Suprapubic skin (tissue), 4 donors: ENCODE data around the gene TSPOAP1. TPM values are rescaled to one million over a fixed set of nuclear protein-coding genes. Genes with fewer than 3 reads are reported as not detected.

ENCODE experiments used
- DNase-seq, 2 donors: peaks; one replicate each; pipeline ENCODE4 v3.0.0-alpha.2; 2019; ENCODE audit warnings: low spot score in 2 of 2
- H3K27ac ChIP-seq: fragments of 200-600 bp; sonication (generic); one replicate; pipeline ENCODE4 v1.5.1; 2019
- H3K27me3 ChIP-seq: fragments of 200-600 bp; sonication (generic); one replicate; pipeline ENCODE4 v1.5.1; 2019
- H3K36me3 ChIP-seq: fragments of 200-600 bp; sonication (generic); one replicate; pipeline ENCODE4 v1.5.1; 2019
- H3K4me1 ChIP-seq: fragments of 200-600 bp; sonication (generic); one replicate; pipeline ENCODE4 v1.5.1; 2019
- H3K4me3 ChIP-seq: fragments of 200-600 bp; sonication (generic); one replicate; pipeline ENCODE4 v1.5.1; 2019; ENCODE audit warnings: mild to moderate bottlenecking
- H3K9me3 ChIP-seq: fragments of 200-600 bp; sonication (generic); one replicate; pipeline ENCODE4 v1.5.1; 2019
- CTCF ChIP-seq, 2 donors: fragments of 200-600 bp in 1 of 2; fragments of 450-650 bp in 1 of 2; sonication (generic) in 1 of 2; IDR thresholded peaks; one replicate each; pipeline ENCODE4 v1.5.1; 2016 to 2019; ENCODE audit warnings: antibody characterized with exemption in 2 of 2, mild to moderate bottlenecking in 1 of 2, moderate library complexity in 1 of 2
- EP300 ChIP-seq: sonication (generic); formaldehyde crosslinking; IDR thresholded peaks from one replicate; pipeline ENCODE4 v1.6.1; 2017; ENCODE audit warnings: antibody characterized with exemption
- POLR2A ChIP-seq, 2 donors: fragments of 450-650 bp; IDR thresholded peaks; one replicate each; pipeline ENCODE4 v1.6.1; 2017; ENCODE audit warnings: antibody characterized with exemption in 2 of 2, mild to moderate bottlenecking in 2 of 2, moderate library complexity in 2 of 2
- POLR2AphosphoS5 ChIP-seq, 3 donors: sonication (generic); formaldehyde crosslinking; IDR thresholded peaks; one replicate each; pipeline ENCODE4 v1.6.1; 2017; ENCODE audit warnings: antibody characterized with exemption in 3 of 3
- WGBS: methylation state at CpG from one replicate; pipeline ENCODE4 v1.1.5; 2018; 5-methylcytosine and 5-hydroxymethylcytosine counted together
- total RNA-seq, 4 donors: library from RNA; depleted of rRNA; stranded (reverse); fragments of >200 nt; gene quantifications; one replicate each; pipeline ENCODE4 v1.1.0, GENCODE V29; 2016

Gene TSPOAP1
- total RNA-seq, 4 donors from 2014 or later: 6.8 to 26.9 (median 12.4) TPM

DNA sequence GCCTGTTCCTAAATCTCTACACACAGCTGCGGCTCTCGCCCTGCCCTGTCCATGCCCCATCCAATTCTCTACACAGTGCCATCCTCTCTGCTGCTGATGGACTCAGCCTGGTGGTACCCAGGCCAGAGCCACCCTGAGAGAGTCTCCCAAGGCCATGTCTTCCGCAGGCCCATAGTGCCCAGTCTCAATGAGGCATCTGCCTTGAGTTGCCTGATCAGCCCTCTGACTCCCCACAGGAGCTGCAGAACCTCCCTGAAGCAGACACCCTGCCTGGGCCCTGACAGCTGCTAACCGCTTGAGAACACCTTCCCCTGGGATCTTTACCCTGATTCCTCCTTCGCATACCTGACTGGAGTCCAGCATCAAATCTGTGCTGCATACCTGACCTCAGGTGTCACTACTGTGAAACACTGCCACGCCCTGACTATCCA lies 13.3 kb downstream of the TSPOAP1 start:
- no peaks in the 10 kb centered on the region for H3K36me3 ChIP-seq
- no peaks in the 10 kb centered on the region for H3K9me3 ChIP-seq
- WGBS: 94% methylated on average over 6 of the region's 6 CpGs
- H3K4me3 ChIP-seq: no peak overlapping the region
- H3K27me3 ChIP-seq: no peaks in the 10 kb centered on the region
- peak in 1 of 2 donors; percentile 48 for DNase-seq
- H3K4me1 ChIP-seq: peaks cover 2% of the 10 kb centered on the region
- H3K27ac ChIP-seq: no peak overlapping the region
- TF ChIP-seq EP300 (no peak), CTCF (IDR thresholded peaks at IDR 0.05) (no peak), POLR2AphosphoS5 (IDR thresholded peaks at IDR 0.05) (no peak), POLR2A (IDR thresholded peaks at IDR 0.05) (no peak)

- H3K4me1 ChIP-seq: peaks cover 2% of the 10 kb centered on the region
- 88% methylated on average over 6 of the region's 6 CpGs for WGBS
- no peaks in the 10 kb centered on the region for H3K27me3 ChIP-seq
- no peak overlapping the region for H3K27ac ChIP-seq
- H3K4me3 ChIP-seq: no peak overlapping the region
- TF ChIP-seq POLR2AphosphoS5 (IDR thresholded peaks at IDR 0.05): no peak
- no peak for TF ChIP-seq POLR2A (IDR thresholded peaks at IDR 0.05)
- TF ChIP-seq EP300: no peak
- no peak for TF ChIP-seq CTCF (IDR thresholded peaks at IDR 0.05)
- no peaks in the 10 kb centered on the region for H3K9me3 ChIP-seq
- H3K36me3 ChIP-seq: no peaks in the 10 kb centered on the region
- peak in 1 of 2 donors; percentile 35 for DNase-seq
Observed at GRCh38 chr17:58314706-58315015, 13.9 kb downstream of the TSPOAP1 start.

GRCh38 chr17:58313815-58314705 lies 14.5 kb downstream of the TSPOAP1 start:
- WGBS: 60% methylated on average over 7 of the region's 7 CpGs
- peak in 1 of 2 donors; percentile 43 for DNase-seq

DNA sequence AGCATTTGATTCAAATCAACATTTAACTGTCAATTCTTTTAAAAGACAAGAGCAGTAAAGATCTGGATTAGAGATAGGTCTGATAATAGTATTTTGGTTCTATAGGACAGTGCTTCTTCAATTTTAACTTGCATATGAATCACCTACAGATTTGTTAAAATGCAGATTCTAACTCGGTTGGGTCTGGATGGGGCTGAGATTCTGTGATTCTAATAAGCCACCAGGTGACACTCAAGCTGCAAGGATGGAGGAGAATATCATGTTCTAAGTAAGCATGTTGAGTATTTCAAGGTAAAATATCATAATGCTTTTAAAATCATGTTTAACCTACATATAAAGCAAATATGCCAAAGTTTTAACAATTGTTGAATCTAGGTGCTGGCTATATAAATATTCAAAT lies 15.8 kb downstream of the TSPOAP1 start:
- H3K4me1 ChIP-seq: peaks cover 2% of the 10 kb centered on the region
- no peaks in the 10 kb centered on the region for H3K9me3 ChIP-seq
- H3K27ac ChIP-seq: no peak overlapping the region
- WGBS: 59% methylated on average over 1 of the region's 1 CpG
- no peak for DNase-seq
- no peaks in the 10 kb centered on the region for H3K27me3 ChIP-seq
- no peak for TF ChIP-seq POLR2A (IDR thresholded peaks at IDR 0.05)
- TF ChIP-seq POLR2AphosphoS5 (IDR thresholded peaks at IDR 0.05): no peak
- TF ChIP-seq EP300: no peak
- no peak for TF ChIP-seq CTCF (IDR thresholded peaks at IDR 0.05)
- no peak overlapping the region for H3K4me3 ChIP-seq
- H3K36me3 ChIP-seq: no peaks in the 10 kb centered on the region

More at GRCh38 chr17:58313815-58314705, 14.5 kb downstream of the TSPOAP1 start:
- Histone ChIP-seq H3K27ac (no peak overlapping the region), H3K27me3 (no peaks in the 10 kb centered on the region), H3K4me1 (peaks cover 2% of the 10 kb centered on the region), H3K4me3 (no peak overlapping the region), H3K36me3 (no peaks in the 10 kb centered on the region), H3K9me3 (no peaks in the 10 kb centered on the region)
- TF ChIP-seq EP300 (no peak), CTCF (IDR thresholded peaks at IDR 0.05) (no peak), POLR2A (IDR thresholded peaks at IDR 0.05) (no peak), POLR2AphosphoS5 (IDR thresholded peaks at IDR 0.05) (no peak)

- WGBS: 84% methylated on average over 8 of the region's 23 CpGs
Observed at GRCh38 chr17:58312021-58312630, 16.5 kb downstream of the TSPOAP1 start.

More at GRCh38 chr17:58312021-58312630, 16.5 kb downstream of the TSPOAP1 start:
- H3K36me3 ChIP-seq: no peaks in the 10 kb centered on the region
- no peaks in the 10 kb centered on the region for H3K4me1 ChIP-seq
- H3K9me3 ChIP-seq: no peaks in the 10 kb centered on the region
- H3K27me3 ChIP-seq: no peaks in the 10 kb centered on the region
- TF ChIP-seq CTCF (IDR thresholded peaks at IDR 0.05) (no peak), POLR2AphosphoS5 (IDR thresholded peaks at IDR 0.05) (no peak), POLR2A (IDR thresholded peaks at IDR 0.05) (no peak), EP300 (no peak)
- no peak overlapping the region for H3K4me3 ChIP-seq
- no peak overlapping the region for H3K27ac ChIP-seq
- peak in 1 of 2 donors; percentile 54 for DNase-seq
